Islet of Langerhans (tissue), 1 donor: ENCODE results near the gene NTM.
"Not testable (repeated sequence)": the region's sequence is repeated elsewhere in the genome, so short reads cannot be mapped to it uniquely, and the experiment has no call there.

Source experiments
- FAIRE-seq: peaks from one replicate; lab custom pipeline; 2011; peaks lifted over from hg19 to GRCh38; lab: Jason Lieb, UNC

Gene NTM

GRCh38 chr11:132334769-132335280 lies 964.4 kb downstream of the NTM start:
- FAIRE-seq = no peak

DNA sequence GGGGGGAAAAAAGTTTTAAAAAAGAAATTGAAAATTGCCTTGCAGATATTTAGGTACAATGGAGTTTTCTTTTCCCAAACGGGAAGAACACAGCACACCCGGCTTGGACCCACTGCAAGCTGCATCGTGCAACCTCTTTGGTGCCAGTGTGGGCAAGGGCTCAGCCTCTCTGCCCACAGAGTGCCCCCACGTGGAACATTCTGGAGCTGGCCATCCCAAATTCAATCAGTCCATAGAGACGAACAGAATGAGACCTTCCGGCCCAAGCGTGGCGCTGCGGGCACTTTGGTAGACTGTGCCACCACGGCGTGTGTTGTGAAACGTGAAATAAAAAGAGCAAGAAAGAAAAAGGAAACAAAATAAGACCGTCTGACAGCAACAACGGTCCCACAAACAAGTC lies 964.9 kb downstream of the NTM start:
- no peak for FAIRE-seq

- no peak for FAIRE-seq
Observed at GRCh38 chr11:132336781-132337535, 966.5 kb downstream of the NTM start.

DNA sequence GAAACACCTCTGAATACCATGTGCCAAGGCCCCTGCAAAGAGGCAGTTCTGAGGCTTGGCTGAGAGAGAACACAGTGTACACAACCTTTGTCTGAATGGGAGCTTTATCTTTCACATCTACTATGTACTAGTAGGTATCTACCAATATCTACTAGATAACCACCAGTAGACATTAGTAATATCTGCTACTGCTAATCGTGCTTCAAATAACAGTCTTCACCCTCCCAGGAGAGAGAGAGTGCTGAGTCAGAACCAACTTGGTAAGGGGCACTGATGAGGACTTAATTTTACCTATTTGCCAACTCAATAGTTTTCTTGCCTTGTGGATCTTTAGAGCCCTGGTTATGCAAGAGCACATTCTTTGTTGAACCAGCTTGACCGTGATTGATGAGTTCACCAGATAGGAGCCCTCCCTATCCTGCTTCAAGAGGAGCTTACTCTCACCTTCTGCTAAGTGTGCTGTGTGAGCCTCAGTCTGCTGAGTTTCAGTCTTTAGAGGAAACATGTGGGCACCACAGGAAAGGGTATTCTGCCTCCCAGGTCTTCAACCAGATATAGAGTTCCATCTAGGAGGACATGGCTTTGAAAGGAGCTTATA lies 967.5 kb downstream of the NTM start:
- no peak for FAIRE-seq

GRCh38 chr11:132342408-132342807 lies 972.0 kb downstream of the NTM start:
- FAIRE-seq = no peak

DNA sequence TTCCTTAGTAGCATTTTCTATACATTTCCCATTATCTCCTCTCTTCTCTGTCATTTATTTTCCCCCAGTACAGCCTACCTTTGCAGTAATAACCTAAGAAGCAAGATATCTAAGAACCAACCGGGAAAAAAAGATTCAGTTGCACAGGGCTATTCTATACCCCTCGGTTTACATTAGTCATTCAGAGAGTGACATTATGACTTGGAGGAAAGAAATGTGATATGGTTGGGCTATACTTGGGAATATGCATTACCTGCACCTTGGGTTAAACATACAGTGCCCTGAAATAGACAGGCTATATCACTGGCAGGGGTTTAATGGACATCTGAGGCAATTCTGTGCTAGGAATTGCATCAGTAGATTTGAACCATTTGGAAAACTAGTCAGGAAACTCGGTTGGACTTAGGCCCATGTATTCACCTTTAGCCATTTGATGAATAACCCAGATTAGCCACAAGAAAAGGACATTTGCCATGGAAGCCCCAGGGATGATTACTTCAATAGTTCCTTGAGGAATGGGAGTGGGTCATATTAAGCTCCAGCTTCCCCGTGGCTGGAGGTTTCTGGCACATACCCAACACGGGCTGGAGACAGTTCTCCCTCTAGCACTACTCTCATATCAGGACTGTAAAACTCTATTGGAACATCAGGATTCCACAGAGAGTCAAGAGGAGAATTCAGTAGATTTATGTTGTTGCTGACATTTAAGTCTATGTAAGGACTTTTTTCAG lies 973.2 kb downstream of the NTM start:
- FAIRE-seq = no peak

DNA sequence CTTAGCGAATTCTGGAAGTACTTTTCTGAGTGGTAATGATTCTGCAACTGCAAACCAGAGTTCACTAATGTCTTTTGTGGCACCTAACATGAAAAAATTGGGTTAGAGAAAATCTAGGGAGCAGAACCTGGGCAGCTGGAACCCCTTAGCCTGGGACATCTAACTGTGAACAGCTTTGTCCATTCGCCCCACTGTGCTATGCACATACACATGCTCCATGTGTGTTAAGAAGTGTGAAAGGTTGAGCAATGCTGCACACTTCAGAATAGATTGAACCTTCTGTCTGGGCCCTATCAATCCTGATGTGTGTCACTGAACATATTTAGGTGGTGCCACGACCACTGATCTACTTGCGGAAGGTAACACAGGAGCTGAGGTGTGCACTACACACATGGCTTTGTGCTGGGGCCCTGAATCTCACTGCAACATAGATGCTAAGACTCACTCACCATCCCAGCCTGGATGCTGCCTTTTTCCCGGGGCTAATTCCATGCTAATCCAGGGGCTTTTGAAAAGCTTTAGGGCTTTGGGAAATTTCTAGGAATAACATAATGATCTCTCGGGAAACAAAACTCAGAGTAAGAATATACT lies 976.2 kb downstream of the NTM start:
- no peak for FAIRE-seq

DNA sequence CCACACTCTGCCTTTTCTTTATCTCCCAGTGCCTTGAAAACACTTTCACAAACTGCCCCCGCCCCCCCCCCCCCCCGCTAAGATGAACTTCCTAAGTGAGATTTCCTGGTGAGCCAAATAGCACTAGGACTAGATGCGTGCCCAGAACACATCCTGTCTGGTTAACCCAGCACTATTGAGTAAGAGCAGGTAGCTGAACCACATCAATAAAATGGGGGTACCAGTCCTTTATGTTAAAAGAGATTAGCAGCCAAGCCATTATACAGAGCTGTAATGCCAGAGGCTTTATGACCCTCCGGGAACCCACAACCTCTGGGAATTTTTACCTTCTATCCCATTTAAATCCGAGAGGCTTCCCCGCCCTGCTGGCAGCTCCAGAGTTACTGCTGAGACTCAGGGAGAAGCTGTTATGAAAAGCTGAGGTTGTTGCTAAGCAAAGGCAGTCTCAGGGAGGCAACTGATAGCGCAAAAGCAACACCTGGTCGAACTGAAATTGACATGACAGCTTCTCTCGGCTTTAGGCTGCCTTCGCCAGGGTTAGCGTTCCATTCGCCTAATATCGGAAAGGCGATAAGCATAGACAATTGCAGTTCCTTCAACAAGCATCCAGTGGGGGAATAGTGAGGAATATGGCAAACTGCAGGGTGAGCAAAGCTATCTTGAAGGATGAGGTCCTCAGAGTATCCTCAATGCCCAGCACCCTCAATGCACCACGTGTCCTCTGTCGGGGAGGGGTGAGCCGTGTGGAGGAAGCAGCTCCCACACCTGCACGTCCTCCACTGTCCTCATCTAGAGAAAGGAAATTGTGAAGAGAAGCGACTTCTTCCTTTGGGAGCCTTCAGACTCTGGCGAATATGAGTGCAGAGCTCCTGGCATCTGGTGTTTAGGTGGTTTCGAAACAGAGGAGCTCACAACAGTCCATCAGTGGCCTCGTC lies 977.0 kb downstream of the NTM start:
- no peak for FAIRE-seq

DNA sequence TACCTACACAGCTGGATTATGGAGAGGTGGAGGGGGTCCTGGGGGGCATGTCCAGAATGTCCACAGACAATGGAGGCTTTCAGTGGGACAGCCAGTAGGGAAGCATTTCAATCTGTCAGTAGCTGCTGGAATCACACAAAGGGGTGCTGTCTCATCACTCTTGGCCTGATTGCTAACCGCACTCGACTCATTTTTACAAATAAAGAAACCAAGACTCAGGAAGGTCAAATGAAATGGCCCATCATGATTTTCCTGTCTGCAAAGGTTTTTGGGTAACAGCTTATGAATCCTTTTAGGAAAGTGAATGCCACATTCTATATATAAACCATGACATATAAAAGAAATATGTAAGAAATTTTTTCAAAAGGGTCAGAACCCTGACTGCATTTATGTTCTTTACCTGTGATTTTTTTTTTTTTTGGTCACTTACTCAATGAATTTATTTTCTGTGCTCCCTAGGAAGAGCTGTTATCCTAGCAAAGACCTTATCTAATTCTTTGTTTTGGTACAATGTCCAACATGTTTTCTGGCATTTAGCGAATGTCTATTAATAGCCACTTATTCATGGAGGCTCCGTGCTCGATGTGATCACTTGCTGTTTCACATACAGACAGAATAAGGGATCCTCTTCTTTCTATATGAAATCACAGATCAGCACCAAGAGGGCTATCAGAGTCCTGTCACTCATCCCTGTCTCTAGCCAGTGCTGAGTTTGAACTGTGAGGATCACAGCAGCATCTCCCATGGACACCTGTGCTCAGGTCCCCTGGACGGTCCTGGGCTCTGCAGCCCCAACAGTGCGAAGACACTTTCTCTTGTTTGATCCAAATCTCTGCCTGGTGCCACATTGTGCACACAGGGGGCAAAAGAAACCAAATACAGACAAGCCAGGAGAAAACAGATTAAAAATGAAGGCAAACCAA lies 979.7 kb downstream of the NTM start:
- no peak for FAIRE-seq

DNA sequence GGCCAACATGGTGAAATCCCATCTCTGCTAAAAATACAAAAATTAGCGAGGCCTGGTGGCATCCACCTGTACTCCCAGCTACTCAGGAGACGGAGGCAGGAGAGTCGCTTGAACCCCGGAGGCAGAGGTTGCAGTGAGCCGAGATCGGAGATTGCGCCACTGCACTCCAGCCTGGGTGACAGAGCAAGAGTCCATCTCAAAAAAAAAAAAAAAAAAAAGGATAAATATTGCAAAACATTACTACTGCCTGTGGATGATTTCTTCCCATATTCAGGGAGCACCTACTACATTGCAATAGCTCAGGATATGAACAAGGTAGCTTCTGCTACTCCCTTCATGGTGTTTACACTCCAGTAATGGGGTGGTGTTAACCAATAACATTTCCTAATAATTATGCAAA lies 980.6 kb downstream of the NTM start:
- no peak for FAIRE-seq

GRCh38 chr11:132352497-132352896 lies 982.1 kb downstream of the NTM start:
- FAIRE-seq = no peak

GRCh38 chr11:132353255-132353654 lies 982.8 kb downstream of the NTM start:
- no peak for FAIRE-seq

GRCh38 chr11:132357811-132358572 lies 987.6 kb downstream of the NTM start:
- FAIRE-seq = no peak

DNA sequence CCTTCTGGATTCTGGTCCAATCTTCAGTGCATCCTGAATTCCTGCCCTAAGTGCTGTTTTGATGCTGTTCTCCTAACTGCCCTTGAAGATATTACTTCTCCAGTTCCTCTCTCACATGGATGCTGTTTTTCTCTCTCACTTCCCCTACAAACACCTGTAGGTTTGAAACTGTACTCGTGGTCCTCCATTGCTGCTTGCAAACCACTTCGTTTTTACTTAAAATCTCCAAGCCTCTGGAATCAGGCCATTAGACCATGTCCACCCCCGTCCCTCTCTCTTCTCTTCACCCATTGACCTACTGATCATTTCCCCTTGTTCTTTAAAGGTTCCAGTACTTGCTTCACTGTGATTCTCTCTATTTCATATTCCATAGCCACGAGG lies 988.1 kb downstream of the NTM start:
- no peak for FAIRE-seq

- FAIRE-seq = no peak
Observed at GRCh38 chr11:132361011-132361550, 990.7 kb downstream of the NTM start.

DNA sequence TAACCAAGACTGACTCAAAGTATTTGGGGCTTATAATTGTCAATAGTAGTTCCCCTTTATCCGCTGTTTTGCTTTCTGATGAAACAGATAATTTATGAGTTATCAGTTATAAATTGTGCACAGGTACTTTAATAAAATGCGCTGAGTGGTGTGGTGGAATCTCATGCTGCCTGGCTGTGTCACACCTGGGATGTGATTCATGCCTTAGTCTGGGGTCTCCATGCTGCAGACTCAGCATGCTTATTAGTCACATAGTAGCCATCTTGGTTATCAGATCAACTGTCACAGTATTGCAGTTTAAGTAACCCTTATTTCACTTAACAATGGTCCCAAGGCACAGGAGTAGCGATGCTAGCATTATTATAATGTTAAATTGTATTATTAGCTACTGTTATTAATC lies 995.2 kb downstream of the NTM start:
- FAIRE-seq = no peak

- no peak for FAIRE-seq
Observed at GRCh38 chr11:132367293-132367692, 996.9 kb downstream of the NTM start.

DNA sequence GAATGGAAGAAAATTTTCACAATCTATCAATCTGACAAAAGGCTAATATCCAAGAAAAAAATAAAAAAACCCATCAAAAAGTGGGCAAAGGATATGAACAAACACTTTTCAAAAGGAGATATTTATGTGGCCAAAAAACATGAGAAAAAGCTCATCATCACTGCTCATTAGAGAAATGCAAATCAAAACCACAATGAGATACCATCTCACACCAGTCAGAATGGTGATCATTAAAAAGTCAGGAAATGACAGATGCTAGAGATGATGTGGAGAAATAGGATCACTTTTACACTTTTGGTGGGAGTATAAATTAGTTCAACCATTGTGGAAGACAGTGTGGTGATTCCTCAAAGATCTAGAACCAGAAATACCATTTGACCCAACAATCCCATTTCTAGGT lies 999.7 kb downstream of the NTM start:
- FAIRE-seq = not testable (repeated sequence)

DNA sequence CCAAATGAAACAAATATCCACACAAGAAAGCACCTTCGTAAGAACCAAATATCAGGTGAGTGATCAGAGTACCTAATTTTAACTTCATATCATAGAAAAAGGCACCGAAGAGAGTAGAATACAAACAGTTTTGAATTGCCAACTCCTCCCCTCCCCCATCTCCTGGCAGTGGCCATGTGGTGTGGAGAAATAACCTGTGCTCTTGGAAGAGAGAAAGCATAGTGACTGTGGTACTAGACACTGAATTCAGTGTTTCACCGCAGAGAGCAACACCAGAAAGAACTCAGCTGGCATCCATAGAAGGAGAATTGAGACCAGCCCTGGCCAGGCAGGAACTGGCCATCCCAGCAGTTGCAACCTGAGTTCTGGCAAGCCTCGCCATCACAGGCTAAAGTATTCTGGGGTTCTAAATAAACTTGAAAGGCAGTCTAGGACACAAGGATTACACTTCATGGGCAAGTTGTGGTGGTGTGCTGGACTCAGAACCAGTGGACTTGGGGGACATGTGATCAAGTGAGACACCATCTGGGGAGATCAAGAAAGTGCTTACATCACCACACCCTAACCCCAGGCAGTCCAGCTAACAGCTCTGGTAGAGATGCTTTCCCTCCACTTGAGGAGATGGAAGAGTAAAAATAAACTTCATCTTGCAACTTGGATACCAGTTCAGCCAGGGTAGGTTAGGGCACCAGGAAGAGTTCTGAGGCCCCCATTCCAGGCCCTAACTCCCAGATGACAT lies 1003.2 kb downstream of the NTM start:
- FAIRE-seq = no peak
